Right lobe of liver (tissue), 4 donors: ENCODE measurements around the gene CERK.

ENCODE experiments used
- CTCF ChIP-seq, 4 donors: fragments of 200-600 bp in 3 of 4; fragments of 450-650 bp in 1 of 4; IDR thresholded peaks; one replicate each; pipeline versions ENCODE4 v1.5.1 to v1.8.0; 2016 to 2022; ENCODE audit warnings: antibody characterized with exemption in 4 of 4, mild to moderate bottlenecking in 2 of 4
- POLR2A ChIP-seq: fragments of 450-650 bp; IDR thresholded peaks from one replicate; pipeline ENCODE4 v1.6.1; 2017; ENCODE audit warnings: antibody characterized with exemption, mild to moderate bottlenecking
- donor health status: DM: no; HTN: no; CAD: no.
- donor health status: DM: no; HTN: no; CAD: no.
- donor health status: DM: no; HTN: yes; CAD: no.

GRCh38 chr22:46756097-46756496 lies 18.0 kb upstream of the CERK start:
- TF ChIP-seq CTCF (IDR thresholded peaks at IDR 0.05) (no peak), POLR2A (no peak)
